ENCODE data around the gene LRRC38. TPM values are rescaled to one million over a fixed set of nuclear protein-coding genes. Genes with fewer than 3 reads are reported as not detected.
A peak's percentile ranks its signal among the peaks of the same experiment; 100 is the strongest.

The LRRC38 gene
- total and polyA plus RNA-seq, 2 of the 8 experiments (the other 6 are each of a cell fraction or from before 2014, with no cell fraction given) = 0.17 to 0.63 TPM

DNA sequence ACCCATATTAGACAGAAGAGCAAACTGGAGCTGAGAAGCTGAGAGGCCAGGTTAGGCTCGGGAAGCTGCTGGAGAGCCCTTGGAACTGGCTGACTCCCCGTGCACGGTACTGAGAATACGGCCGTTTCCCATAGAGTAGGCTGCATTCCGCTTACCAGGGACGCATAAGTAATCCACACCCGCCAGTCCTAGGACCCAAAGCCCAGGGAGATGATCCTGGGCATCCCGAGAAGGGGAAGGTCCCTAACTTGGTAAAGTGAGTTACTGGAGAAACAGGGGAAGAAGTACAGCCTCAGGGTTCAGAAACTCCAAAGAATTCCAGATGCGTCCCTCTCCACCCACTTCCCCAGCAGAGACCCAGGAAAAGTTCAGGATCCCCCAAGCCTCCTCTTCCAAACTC lies 1.3 kb downstream of the LRRC38 start (continued):
- TF ChIP-seq CHD7 (IDR thresholded peaks at IDR 0.05; ENCODE audit: insufficient replicate concordance, low read length) (no peak), EZH2 (IDR thresholded peaks at IDR 0.05; ENCODE audit: low read depth, low read length, severe bottlenecking) (peak; percentile 74), CTBP2 (IDR thresholded peaks at IDR 0.05; ENCODE audit: borderline replicate concordance, insufficient read depth, insufficient read length, low read length) (no peak)
